ENCODE results near the gene CLRN1.

Gene CLRN1

DNA sequence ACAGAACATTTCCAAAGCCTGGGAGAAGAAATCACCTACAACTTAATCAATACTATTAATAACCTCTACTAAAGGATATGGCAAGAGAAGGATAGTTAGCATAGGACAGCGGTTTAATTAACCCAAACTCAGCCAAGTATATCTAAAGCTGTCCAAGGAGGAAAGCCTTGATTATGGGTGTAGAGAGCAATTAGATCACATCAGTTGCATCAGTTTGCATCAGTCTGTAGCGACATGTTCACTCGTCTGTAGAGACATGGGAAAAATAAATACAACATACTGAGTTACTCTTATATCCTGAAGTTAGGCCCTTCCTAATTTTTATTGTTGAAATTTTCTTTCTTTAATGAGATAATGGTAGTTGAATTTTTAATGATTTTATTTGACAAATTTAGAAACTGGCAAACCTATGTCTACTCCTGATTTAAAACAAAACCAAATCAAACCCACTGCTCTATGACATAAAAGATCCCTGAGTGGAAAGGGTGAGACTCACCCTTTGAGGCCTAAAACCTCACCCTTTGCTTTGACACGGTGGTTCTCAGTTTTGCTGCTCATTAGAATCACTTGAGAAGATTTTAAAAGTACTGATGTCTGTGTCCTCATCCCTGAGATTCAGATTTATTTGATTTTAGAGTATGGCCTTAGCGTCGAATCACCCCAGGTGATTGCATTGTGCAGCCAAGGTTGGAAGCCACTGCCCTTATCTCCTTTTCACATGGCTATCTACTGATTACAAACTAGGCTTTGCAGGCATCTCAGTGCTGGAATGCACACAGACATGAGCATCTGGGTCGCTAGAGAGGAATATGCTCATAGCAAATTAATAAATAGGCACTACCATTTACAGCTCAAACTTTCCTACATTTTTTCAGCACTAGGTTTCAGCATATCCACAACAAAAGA, 2.8 kb upstream of the CLRN1 start:
- DNase-seq, result no peak

DNA sequence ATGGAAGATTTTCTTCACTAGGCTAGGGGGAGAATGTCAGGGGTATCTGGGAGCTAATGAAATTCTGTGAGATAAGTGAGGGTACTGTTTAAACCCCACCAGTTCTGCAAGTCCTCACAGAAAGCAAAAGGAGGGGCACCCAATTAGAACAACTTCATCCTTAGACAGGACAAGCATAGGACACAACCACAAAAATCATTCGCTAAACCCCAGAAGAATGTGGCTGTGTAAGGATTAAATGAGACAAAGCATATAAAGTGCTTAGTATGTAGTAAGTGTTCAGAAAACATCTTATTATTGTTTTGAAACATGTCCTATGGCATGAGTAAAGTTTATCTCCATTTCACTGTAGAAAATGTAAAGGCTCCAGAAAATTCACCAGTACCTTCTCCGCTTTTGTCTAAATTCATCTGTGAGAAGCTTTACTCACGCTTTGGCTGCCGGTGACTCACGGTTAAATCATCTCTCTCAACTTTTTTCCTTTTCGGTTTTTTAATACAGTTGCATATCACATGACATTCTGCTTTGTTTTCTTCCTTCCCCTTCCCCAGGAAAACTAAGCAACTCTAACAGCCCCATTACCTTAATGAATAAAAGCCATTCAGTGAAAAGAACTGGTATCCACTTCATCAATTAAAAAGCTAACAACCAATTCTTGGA, 1.7 kb downstream of the CLRN1 start:
- DNase-seq, result no peak

DNA sequence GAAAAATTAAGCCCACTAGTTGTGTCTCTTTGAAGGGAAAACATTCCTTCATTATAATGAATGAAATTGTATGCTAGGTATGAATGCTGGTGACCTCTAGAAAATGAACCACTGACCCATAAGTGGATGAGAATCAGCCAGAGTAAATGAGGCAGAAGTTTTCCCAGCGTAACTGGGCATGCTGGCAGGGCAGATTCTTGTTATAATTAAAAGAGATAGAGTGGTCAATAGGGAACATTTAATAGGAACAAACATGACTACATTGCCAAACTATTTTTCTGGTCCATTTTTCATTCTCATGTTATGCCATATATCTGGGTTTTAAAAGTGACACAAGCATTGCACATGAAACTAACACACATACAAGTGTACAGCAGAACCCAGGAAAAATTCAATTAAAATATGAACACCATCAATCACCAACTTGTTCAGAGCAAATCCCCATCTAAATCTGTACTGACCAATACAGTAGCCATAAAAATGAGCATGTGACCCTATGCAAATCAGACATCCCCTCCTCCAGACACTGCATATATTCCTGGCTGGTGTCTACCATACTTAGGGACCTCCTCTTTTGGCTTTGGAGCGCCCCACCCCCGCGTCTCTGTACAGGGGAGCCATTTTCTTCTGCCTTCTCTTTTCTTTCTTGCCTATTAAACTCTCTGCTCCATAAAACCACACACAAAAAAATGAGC, 4.0 kb downstream of the CLRN1 start:
- DNase-seq, result no peak

DNA sequence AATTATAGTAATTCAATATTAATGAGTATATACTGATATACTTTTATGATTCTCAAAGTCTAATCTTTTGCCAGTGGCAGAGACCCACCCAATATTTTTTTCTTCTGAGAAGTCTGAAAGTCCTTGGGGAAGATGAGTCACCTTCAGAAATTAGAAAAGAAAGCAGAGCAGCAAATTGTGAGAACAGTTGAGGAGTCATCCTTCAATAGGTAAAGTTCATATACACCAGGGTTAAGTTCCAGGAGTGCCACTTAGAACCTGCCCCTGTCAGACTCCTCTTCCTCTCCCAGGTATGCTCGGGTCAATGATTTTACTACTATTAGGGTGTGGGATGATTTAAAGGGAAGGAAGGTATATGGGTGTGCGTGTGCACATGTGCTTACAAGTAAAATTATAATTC, 7.1 kb downstream of the CLRN1 start:
- DNase-seq, result no peak

DNA sequence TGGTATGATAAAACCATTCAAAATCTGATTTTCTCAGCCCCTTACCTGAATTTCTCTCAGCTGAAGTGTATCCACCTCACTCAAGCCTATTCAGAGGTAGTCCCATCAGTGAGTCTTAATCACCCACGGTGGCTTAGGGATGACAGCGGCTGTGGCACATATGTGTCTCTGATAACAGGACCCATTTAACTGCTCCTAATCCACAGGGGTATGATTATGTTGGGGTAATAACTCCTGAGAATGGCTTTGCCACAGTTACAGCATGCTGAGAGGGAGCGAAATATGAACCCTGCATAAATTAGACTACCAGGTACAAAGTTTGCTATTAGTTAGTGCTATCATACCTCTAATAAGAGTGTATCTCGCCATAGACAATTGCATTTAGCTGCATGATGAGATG, 10.6 kb downstream of the CLRN1 start:
- no peak for DNase-seq

DNA sequence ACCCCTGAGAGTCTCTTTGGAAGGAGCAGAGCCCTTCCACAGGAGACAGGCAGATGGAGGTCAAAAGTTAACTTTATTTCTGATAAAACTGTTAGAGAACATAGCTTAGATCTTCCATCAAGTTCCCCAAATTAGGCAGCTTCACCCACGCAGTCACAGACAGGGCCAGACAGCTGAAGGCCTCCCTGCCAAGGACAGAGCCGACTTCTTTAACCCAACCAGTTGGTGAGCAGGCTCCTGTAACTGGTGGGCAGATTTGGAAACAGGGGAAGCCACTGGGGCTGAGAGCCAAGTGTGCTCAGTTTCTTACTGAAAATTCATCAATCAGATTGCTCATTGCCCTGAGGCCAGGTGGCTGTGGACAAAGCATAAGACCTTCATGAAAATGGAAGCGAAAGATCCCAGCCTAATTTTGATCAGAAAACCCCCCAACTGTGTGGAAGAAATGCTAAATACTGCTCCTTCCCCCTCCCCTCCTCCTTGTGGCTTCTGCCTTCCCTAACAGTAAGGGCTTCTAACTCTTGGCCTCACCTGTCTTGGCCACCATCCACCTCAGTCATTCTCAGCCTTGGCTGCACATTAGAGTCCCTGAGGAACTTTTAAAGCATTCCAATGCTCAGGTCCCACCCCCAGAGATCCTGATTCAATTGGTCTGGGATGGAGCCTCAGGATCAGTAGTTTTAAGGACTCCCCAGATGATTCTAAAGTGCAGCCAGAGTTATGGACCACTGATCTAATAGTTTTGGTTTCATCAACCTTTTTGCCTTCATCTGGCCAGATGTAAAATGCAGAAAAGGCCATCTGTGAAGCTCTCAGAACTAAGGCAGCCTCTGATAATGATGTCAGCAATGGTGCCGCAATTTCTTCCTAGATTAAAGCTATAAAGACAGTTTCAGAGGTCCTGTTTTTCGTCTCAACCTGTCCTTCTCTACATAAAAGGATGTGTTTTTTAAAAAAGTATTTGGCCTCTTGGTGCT, 11.5 kb downstream of the CLRN1 start:
- no peak for DNase-seq

DNA sequence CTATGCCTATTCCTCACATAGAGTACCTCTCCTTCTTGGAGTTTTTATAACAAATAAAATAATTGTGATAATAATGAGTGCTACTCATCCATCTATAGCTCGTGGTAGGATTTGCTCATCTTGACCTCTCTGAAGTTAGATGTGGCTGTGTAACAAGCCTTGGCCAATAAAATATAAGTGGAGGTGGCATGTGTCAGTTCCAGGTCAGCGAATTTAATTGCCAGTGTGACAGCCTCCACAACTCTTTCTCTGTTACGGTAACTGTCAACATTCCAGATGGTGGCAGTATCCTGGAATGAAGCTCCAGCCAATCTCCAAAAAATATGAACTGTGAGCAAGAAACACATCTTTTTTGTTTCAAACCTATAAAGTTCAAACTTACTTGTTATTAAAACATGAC, 13.8 kb downstream of the CLRN1 start:
- DNase-seq, result no peak

DNA sequence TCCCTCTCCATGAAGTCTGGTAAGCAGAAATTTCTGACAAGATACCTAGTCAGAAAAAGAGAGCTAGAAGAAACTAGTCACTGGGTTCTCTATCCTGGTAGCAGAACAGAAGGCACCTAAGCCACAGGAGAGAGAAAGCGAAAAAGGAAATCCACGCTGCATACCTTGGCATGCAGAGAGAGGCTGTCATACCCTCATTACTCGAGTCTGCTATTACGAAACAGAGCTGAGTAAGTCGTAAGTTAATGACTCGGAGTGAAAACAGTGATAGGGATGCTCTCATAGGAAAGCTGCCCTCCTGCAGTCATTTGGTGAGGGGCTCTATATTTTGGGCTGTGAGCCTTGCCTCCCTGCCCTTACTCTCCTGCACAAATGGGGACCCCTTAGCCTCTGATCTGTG, 16.2 kb downstream of the CLRN1 start:
- DNase-seq, result peak; percentile 7

DNA sequence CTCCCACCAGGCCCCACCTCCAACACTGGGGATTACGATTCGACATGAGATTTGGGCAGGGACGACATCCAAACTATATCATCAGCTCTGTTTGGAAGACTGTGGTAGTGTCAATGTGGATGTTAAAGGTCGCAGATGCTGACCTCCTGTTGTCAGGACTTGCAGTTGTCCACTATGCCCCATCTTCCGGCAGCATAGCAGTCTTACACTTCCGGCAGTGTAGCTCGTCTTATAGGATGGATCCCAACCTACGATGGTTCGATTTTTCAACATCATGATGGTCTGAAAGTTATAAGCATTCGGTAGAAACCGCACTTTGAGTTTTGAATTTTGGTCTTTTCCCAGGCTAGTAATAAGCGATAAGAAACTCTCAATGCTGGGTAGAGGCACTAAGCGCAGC, 20.6 kb downstream of the CLRN1 start:
- no peak for DNase-seq

DNA sequence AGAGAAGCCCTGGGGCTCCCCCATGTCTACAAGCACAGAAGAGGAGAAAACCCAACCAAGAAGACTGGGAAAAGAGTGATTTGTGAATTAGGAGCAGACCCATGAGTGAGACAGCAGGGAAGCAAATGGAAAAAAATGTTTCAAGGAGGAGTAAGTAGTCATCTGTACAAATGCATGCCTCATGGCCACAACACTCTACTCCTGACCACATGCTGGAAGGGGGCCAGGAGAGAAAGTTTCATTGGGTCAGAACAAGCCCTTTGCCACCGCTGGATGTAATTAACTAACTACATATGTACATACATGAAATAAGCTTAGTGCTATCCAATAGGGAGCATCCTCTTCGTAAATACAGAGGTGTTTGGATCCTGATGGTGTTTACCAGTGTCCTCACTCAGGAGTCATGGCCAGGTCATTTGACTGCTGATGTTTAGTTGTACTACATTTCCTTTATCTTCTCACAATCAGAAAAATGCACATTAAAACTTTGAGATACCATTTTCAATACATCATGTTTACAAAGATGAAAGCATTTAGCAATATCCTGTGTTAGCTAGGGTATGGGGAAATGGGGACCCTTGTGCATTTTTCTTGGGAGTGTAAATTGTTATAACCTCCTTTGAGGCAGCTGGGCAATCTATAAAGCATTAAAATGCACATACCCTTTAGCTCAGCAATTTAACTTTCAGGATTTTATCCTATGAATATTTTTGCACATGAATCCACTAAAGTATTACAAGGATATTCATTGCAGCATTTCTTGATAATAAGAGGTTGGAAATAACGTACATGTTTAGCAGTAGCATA, 27.1 kb downstream of the CLRN1 start:
- DNase-seq, result no peak

DNA sequence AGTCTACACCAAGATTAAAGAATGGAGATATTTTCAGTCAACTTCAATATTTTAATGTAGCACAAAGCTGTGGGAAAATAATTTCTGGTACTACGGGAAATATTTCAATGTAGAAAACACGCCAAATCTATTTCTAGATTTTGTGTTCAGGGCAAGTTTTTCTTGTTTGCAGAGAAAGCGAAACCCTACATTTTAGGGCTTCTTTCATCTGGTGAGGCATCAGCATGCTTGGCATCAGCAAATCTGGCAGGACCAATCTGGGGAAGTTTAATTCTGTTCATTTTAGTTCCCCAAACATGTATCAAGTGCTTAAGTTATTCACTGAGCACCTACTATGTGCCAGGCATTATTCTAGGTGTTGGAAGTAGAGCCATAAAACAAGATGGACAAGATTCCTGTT, 30.3 kb downstream of the CLRN1 start:
- DNase-seq, result no peak

DNA sequence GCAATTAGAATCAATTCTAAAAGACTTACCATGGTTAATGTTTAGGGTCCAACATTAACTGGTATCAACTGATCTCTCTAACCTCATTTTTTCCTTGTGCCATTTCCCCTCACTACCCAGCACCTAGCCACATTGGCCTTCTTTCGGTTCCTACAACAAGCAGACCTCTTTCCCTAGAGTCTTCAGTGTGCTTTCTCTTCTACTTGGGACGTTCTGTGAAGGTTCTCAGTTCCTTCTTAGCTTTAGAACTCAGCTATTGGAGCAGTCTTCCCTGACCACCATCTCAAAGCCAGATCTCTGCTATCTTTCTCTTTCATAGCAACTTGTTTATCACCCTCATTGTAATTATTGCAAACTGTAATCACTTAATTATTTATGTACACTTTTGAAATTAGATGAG, 35.8 kb downstream of the CLRN1 start:
- no peak for DNase-seq

DNA sequence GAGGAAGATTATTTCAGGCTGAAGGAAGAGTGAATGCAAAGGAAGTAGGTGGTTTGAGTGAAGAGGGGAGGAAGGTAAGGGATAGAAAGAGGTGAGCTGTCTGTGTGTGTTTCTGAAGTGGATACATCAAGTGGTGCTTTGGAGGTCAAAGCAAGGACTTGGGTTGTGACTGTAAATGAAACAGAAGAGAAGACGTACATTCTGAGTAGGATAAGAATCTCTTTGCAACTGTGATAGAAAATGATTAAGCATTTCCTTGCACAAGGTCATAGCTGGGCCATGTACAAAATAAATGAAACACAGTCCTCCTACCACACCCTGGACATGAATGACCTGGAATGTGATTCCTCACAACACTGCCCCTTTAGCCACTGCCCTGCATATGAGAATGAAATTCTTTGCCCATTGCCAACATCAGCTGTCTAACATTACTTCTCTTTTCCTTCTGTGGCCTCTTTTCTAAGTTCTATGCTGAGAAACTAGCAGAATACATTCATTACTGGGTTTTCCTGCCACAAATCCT, 39.0 kb downstream of the CLRN1 start:
- no peak for DNase-seq

DNA sequence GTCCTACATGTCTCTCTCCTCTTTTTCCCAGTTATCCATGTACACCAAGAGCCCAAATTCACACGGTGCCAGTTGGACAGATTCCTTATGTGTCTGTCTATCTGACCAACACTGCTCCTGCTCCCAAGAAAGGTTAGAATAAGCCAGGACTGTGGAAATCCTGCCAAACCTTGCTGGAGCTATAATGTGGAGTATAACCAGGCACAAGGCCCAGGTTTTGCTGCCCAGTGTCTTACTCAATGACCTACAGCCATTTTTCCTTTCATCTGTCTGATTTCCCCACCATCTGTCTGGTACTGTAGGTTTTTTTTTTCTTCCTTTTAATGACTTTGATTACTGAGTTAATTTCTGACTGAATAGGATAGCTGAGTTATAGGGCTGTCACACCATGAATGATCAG, 40.8 kb downstream of the CLRN1 start:
- no peak for DNase-seq

DNA sequence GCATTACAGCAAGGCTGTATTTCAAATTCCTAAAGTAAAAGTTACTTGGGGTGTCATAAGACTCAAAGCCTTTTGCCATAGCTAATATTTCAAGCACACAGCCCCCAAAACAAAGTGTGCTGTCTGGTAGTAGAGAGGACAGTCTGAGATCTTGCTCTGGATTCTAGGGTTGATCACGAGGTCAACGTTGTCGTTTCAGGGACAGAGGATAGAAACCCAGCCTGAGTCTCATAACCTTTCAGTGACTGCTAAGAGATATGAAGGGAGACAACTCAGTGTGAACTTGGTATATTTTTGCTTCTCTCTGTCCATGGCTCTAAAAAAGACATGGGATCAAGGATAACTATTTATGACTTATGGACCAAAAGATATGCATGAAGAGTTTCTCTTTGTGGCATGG, 41.7 kb downstream of the CLRN1 start:
- no peak for DNase-seq

DNA sequence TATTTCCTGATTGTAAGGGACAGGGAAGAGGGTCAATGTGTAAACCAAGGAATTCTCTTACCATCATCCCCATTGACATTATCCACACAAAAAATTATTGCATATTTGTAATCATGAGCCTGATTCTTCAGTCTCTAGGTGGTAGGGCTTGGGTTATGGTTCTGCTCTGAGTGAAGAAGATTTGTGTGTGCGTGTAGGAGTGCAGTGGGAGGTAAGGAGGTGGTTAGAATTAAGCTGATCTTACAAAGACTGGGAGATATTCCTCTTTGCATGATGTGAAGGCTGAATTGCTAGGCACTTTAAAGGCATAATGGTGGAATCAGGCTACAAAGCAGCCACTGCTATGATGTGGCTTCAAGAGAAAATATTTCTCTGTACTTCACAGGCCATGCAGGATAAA, 44.3 kb downstream of the CLRN1 start:
- no peak for DNase-seq

DNA sequence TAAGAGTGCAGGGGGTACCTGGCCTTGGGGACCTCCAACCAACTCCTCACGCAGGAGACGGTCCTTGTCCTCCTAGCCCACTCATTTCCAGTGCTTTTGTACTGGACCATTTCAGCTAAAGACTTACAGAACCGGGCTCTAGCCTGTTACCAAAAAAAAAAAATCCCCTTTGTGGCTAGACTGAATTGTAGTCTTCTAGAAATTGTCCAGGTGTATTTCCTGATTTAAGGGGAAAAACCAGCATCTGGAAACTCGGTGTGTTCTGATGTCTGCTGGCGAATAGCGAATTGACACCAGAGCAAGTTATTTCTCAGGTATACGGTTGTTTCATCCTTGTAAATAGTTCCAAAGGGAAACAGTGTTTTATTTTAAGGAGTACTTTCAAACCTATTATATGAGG, 46.2 kb downstream of the CLRN1 start:
- DNase-seq, result no peak

DNA sequence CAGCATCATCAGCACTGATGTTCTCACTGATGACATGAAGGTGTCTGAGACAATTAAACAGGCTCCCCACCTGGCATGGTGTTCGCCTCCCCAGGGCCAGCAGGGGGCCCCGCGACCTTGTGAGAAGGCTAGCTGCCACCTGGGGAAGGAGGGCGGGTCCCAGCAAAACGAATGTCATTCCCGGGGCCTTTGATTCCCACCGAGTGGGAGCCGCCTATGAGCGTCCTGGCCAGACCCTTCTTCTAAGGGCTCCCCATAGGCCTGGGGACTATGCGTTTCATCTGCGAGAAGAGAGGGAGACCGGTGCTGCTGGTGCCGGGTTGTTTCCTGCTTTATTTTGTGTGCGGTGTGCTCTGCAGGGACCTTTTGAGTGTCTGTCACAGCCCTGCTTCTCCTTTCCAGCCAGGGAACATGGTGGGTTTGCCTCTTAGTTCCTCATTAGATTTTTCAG, 46.8 kb downstream of the CLRN1 start:
- DNase-seq, result peak; percentile 43

DNA sequence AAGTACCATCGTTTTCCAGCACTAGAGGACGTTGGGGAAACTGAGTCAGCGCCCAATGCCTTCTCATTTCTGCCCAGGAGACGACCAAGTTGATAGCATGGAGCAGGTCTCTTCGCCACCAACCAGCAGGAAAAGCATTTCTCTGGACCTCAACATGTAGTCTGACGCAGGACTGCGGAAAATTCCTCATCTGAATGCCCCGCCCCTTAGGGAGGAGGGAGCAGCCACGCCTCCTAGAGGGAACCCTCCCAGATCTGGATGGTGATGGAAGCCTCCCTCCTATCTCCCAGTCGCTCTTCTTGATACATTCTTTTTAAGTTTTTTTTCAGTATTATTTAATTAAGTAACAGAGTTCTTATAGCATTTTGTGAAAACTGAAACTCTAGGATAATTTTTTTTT, 49.9 kb downstream of the CLRN1 start:
- DNase-seq, result no peak

DNA sequence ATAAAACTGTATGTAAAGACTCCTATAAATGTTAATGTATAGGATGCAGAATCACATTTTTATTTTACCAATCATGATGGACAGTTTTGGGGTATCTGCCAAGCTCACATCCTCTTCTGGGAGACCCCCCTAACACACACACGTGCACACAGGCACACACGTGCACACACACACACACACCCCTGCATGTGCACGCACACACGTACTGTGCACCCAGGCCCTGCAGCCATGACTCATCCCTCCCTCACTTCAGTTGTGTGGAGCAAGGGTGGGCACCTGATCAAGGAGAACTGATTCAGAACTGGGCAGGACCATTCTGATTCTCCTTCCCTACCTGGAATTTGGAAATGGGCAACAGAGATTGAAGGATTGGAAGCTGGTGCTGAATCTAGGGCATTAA, 51.3 kb downstream of the CLRN1 start:
- DNase-seq, result no peak

DNA sequence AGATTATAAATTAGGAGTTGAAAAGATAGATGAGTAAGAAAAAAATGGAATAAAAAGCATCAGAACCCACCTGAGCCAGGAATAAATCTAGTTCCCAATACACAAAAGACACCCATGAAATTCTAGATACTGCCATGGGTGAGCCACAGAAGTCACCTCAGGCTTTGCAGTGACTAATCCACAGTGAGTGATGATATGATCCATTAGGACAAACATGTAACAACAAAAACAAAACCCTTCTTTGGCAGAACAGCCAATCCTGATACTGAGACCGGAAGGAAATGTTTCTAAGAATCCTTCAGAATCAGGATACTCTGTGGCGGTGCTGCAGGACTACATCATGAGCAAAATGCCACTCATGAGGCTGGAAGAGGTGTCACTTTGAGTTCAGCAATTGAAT, 52.3 kb downstream of the CLRN1 start:
- no peak for DNase-seq

DNA sequence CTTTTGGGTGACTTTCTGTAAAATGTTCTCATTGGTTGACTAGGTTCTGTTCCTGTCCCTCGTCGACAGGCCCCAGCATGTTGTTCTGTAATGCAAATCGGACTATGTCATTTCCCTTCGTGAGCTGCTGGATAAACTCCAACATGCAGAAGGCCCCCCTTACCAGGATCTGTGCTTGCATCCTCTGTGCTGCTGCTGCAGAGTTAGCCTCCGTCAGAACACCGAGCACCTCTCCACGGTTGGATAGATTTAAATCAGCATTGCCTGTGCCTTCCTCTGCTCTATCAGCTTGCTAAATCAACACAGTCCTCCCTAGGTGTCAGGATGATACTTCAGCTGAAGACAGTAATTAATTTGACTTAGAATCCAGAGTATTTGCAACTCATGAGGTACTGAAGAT, 54.6 kb downstream of the CLRN1 start:
- no peak for DNase-seq
